Hematopoietic multipotent progenitor cell treated with erythropoietin and hydrocortisone succinate and interleukin-3 and kit ligand, for 8 days (in vitro differentiated cells): ENCODE data around the gene NEU1.
"Not testable (repeated sequence)": the region's sequence is repeated elsewhere in the genome, so short reads cannot be mapped to it uniquely, and the experiment has no call there.

Source experiments
- DNase-seq: peaks from one replicate; pipeline ENCODE4 v3.0.0-alpha.2; 2015

Gene NEU1

GRCh38 chr6:31815025-31815838 is 47.4 kb downstream of the NEU1 start, which contains the start of the genes HSPA1A and HSPA1L:
HSPA1A (plus strand) TSS chr6:31815543; CDS start chr6:31815757, 214 bp downstream.
HSPA1L (minus strand) TSS chr6:31815283; CDS start chr6:31811972, 3,311 bp downstream.
- peak; percentile 94 for DNase-seq

- DNase-seq, result peak; percentile 92
Observed at GRCh38 chr6:31814677-31815024, 48.0 kb downstream of the NEU1 start.

GRCh38 chr6:31813465-31813849 is 49.2 kb downstream of the NEU1 start:
- DNase-seq, result no peak

GRCh38 chr6:31811645-31812044 is 51.0 kb downstream of the NEU1 start:
- no peak for DNase-seq

GRCh38 chr6:31808599-31808998 is 54.0 kb downstream of the NEU1 start:
- DNase-seq, result not testable (repeated sequence)
